ENCODE measurements around the gene HTR1E. TPM values are rescaled to one million over a fixed set of nuclear protein-coding genes. Genes with fewer than 3 reads are reported as not detected.
"Not testable (repeated sequence)": the region's sequence is repeated elsewhere in the genome, so short reads cannot be mapped to it uniquely, and the experiment has no call there.

Gene HTR1E
- 1 to 10 TPM in 1 of 3 donors, under 1 TPM in 2; 0.43 to 1.0 (median 0.85) TPM for polyA plus RNA-seq (ENCODE audit: insufficient read length in 3 of 3)

- peak; percentile 39 to 52 (median 45) for DNase-seq (ENCODE audit: low read depth in 3 of 3, low spot score in 2 of 3)
These were observed at the start of gene HTR1E for GRCh38 chr6:86937219-86938079. Gene HTR1E (plus strand): TSS chr6:86937528. CDS start chr6:87015335, 77,807 bp downstream.

- DNase-seq (ENCODE audit: low read depth in 3 of 3, low spot score in 2 of 3), result no peak
These were observed 49.0 kb upstream of the HTR1E start for GRCh38 chr6:86888301-86888700.

- DNase-seq (ENCODE audit: low read depth in 3 of 3, low spot score in 2 of 3), result not testable (repeated sequence)
These were observed 40.1 kb upstream of the HTR1E start for GRCh38 chr6:86897265-86897664.

- no peak for DNase-seq (ENCODE audit: low read depth in 3 of 3, low spot score in 2 of 3)
These were observed 23.5 kb upstream of the HTR1E start for GRCh38 chr6:86913795-86914194.

- no peak for DNase-seq (ENCODE audit: low read depth in 3 of 3, low spot score in 2 of 3)
These were observed 20.9 kb upstream of the HTR1E start for GRCh38 chr6:86916393-86916792.

- DNase-seq (ENCODE audit: low read depth in 3 of 3, low spot score in 2 of 3), result not testable (repeated sequence)
These were observed 10.2 kb upstream of the HTR1E start for GRCh38 chr6:86927138-86927537.

GRCh38 chr6:86927859-86928258 is 9.5 kb upstream of the HTR1E start:
- not testable (repeated sequence) for DNase-seq (ENCODE audit: low read depth in 3 of 3, low spot score in 2 of 3)

- no peak for DNase-seq (ENCODE audit: low read depth in 3 of 3, low spot score in 2 of 3)
These were observed 3.0 kb upstream of the HTR1E start for GRCh38 chr6:86934365-86934764.

- no peak for DNase-seq (ENCODE audit: low read depth in 3 of 3, low spot score in 2 of 3)
These were observed 502 bp upstream of the HTR1E start for GRCh38 chr6:86936834-86937218.

GRCh38 chr6:86938814-86939213 is 1.5 kb downstream of the HTR1E start:
- DNase-seq (ENCODE audit: low read depth in 3 of 3, low spot score in 2 of 3), result no peak

GRCh38 chr6:86941461-86941860 is 4.1 kb downstream of the HTR1E start:
- no peak for DNase-seq (ENCODE audit: low read depth in 3 of 3, low spot score in 2 of 3)

- DNase-seq (ENCODE audit: low read depth in 3 of 3, low spot score in 2 of 3), result no peak
These were observed 5.6 kb downstream of the HTR1E start for GRCh38 chr6:86942769-86943516.

- no peak for DNase-seq (ENCODE audit: low read depth in 3 of 3, low spot score in 2 of 3)
These were observed 6.6 kb downstream of the HTR1E start for GRCh38 chr6:86943819-86944407.

- DNase-seq (ENCODE audit: low read depth in 3 of 3, low spot score in 2 of 3), result no peak
These were observed 12.4 kb downstream of the HTR1E start for GRCh38 chr6:86949771-86950170.

- no peak for DNase-seq (ENCODE audit: low read depth in 3 of 3, low spot score in 2 of 3)
These were observed 15.7 kb downstream of the HTR1E start for GRCh38 chr6:86952991-86953390.

GRCh38 chr6:86959656-86960055 is 22.3 kb downstream of the HTR1E start:
- DNase-seq (ENCODE audit: low read depth in 3 of 3, low spot score in 2 of 3), result no peak

- no peak for DNase-seq (ENCODE audit: low read depth in 3 of 3, low spot score in 2 of 3)
These were observed 24.3 kb downstream of the HTR1E start for GRCh38 chr6:86961455-86962200.

- no peak for DNase-seq (ENCODE audit: low read depth in 3 of 3, low spot score in 2 of 3)
These were observed 26.0 kb downstream of the HTR1E start for GRCh38 chr6:86963352-86963751.

GRCh38 chr6:86964029-86964579 is 26.8 kb downstream of the HTR1E start:
- DNase-seq (ENCODE audit: low read depth in 3 of 3, low spot score in 2 of 3), result no peak

GRCh38 chr6:86966271-86966670 is 28.9 kb downstream of the HTR1E start:
- DNase-seq (ENCODE audit: low read depth in 3 of 3, low spot score in 2 of 3), result no peak

All from right renal cortex interstitium (tissue), 3 donors.